Aortic smooth muscle cell (primary cell): ENCODE results near the gene OR8D4. TPM values are rescaled to one million over a fixed set of nuclear protein-coding genes. Genes with fewer than 3 reads are reported as not detected.

Experiments
- total RNA-seq: library from RNA; depleted of rRNA; stranded (reverse); fragments of >200 nt; gene quantifications from 2 replicates; pipeline ENCODE4 v1.2.3, GENCODE V29; 2014

The OR8D4 gene
- total RNA-seq, result 0.06 TPM in 1 of 2 replicates, not detected in the other

GRCh38 chr11:123901867-123902266 lies at the start of gene OR8D4:
OR8D4 (plus strand) TSS chr11:123902167; CDS start chr11:123906432, 4,265 bp downstream.

GRCh38 chr11:123885570-123885969 lies 16.4 kb upstream of the OR8D4 start, which contains the start of gene TMEM225:
TMEM225 (minus strand) TSS chr11:123885670; CDS start chr11:123885425, 245 bp downstream.

GRCh38 chr11:123939317-123939716 lies 37.4 kb downstream of the OR8D4 start, which contains the start of gene OR4D5:
OR4D5 (plus strand) TSS chr11:123939617; CDS start chr11:123939617, 0 bp downstream.

GRCh38 chr11:123943738-123944137 lies 41.8 kb downstream of the OR8D4 start, which contains the start of gene OR6T1:
OR6T1 (minus strand) TSS chr11:123943838; CDS start chr11:123943838, 0 bp downstream.

Other genes with a start within 250 kb of the OR8D4 start
- 0.13 and 0.25 TPM in 2 replicates for gene SCN3B, start 247.5 kb upstream of the OR8D4 start, total RNA-seq
- gene ZNF202, start 160.5 kb upstream of the OR8D4 start, total RNA-seq, result 4.7 and 5.0 TPM in 2 replicates
- gene OR6X1, start 147.6 kb upstream of the OR8D4 start, total RNA-seq, result not detected in 2 replicates
- not detected in 2 replicates for gene OR6M1, start 95.8 kb upstream of the OR8D4 start, total RNA-seq
- gene TMEM225, start 16.5 kb upstream of the OR8D4 start, total RNA-seq, result not detected in 2 replicates
- gene OR4D5, start 37.5 kb downstream of the OR8D4 start, total RNA-seq, result not detected in 2 replicates
- not detected in 2 replicates for gene OR6T1, start 41.7 kb downstream of the OR8D4 start, total RNA-seq
- not detected in 2 replicates for gene OR10S1, start 75.6 kb downstream of the OR8D4 start, total RNA-seq
- gene OR10G6, start 93.0 kb downstream of the OR8D4 start, total RNA-seq, result not detected in 2 replicates
- gene OR10G4, start 110.8 kb downstream of the OR8D4 start, total RNA-seq, result not detected in 2 replicates
- gene OR10G9, start 120.8 kb downstream of the OR8D4 start, total RNA-seq, result not detected in 2 replicates
- not detected in 2 replicates for gene OR10G8, start 124.6 kb downstream of the OR8D4 start, total RNA-seq
- not detected in 2 replicates for gene OR10G7, start 139.2 kb downstream of the OR8D4 start, total RNA-seq
- 29.7 and 64.4 TPM in 2 replicates for gene VWA5A, start 213.3 kb downstream of the OR8D4 start, total RNA-seq